HG02623 (cell line): Measurements from ENCODE around the gene SLC6A17.

ENCODE experiments used
- ATAC-seq: cut with Tn5 transposase; IDR thresholded peaks from one replicate; pipeline ENCODE4 v1.9.1; 2021; ENCODE audit warnings: moderate library complexity; ENCODE audit not compliant: unreplicated experiment

The SLC6A17 gene

DNA sequence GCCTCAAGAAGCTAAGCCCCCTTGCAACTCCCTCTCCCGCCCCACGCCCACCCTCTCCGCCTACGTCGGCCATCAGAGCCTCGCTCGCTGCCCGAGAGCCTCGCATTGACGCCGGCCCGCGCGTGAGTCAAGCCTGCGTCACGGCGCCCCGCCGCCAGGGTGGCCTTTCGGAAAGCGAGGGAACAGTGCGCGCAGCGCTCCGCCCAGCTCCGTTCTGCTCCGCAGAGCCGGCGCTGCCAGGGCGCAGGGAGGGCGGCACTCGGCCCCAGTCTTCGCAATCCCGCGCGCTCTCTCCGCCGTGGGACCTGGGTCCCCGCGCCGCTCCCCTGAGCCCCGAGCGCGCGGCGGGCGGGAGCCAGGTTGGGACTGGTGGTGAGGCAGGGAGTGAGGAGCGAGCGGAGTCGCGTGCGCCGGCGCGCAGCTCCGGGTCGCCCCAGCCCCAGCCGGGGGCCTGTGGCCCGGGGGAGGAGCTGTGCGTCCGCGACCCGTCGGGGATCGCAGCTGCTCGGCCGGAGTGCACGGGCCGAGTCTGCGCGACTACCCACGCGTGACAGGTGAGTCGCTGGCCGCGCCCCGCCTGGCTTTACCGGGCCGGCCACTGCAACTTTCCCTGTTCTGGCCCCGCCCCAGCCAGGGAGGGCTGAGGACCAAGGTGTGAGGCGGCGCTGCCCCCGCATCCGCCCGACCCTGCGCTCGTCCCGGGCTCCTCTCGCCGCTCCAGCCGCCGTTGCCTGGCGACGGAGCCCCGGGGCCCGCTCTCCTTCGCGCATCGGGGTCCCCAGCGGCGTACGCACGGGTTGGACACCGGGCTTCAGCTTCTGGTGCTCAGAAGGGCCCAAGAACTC is at the start of gene SLC6A17:
SLC6A17 (plus strand) TSS at position 165 of the 845 bp plus-strand sequence. CDS start 16,436 bp downstream, outside the sequence.
- no peak for ATAC-seq

DNA sequence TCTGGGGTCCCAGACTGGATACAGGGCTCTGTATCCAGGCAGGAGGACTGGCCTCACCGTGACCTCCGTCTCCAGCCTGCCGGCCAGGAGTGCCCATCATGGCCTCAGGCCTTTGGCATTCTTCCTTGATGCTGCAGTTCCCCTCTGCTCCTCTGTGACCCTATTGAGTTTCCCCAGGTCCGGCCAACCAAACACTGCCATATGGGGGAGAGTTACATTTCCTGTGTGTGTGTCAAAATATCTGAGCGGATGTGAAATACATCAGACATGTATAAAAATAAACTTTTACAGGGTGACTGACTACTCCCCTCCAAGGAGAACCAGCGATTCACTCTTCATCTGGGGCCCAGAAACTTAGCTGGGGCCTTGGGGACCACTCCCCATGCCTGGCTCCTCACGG is 48.2 kb upstream of the SLC6A17 start:
- no peak for ATAC-seq

DNA sequence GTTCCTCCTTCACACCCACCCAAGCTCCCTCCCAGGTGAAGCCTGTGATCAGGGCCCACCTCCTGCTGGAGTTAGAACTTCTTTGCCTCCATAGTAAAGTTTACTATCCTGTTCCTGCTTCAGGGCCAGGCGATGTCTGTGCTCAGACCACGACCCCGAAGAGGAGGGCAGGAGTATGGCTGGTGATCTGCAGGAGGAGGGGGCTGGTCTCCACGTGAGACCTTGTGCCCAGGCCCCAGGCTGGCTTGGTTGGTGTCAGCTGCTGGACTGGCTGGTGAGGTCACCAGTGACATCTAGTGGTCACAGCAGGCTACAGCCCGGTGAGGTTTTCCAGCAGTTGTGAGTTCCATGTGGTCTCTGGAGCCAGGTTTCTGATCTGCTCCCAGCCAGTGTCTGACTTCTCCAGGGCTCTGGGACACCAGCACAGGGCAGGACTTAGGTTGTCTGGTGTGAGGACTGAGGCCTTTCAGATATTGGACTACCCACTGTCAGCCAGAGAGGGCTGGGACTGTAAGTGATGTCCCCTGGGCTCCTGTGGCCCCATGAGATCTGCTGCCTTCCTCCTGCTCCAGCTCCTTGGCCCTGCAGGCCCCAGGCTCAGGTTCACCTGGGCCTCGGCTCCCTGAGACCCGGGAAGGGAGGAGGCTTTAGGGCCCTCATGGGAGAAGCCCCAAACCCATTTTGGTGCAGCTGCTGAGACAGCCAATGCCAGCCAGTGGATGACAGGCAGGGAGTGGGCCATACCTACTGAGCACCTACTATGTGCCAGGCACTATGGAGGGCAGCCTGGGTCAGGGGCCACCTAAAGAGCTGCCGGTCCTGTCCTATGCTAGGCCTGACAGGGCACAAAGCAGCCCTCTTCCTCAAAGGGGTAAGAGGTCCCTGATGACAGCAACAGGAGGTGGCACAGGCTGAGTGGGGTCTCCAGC is 44.0 kb upstream of the SLC6A17 start:
- no peak for ATAC-seq

DNA sequence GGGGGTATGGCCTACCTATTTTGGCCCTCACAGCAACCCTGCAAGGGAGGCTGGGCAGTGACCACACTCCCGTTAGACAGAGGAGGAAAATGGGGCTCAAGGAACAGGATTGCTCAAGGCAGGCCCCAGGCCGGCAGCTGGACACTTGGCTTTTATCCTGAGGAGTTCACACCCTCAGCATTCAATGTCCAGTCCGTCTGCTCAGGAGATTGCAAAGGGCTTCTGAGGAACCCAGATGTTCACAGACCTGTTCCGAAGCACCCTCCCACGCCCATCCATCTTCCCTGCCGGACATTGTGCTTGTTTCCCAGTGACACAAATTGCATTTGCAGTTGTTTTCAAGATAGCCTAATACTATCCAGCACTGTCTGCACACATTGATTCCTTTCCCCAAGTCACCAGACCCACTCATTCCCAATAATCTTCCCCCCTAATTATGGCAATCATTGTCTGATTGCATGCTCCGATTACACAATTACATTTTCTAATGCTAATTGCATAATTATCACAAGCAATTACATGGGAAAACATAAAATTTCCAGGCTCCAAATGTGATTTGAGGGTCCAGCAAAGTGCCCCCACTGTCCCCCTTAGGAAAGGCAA is 42.3 kb upstream of the SLC6A17 start:
- no peak for ATAC-seq

DNA sequence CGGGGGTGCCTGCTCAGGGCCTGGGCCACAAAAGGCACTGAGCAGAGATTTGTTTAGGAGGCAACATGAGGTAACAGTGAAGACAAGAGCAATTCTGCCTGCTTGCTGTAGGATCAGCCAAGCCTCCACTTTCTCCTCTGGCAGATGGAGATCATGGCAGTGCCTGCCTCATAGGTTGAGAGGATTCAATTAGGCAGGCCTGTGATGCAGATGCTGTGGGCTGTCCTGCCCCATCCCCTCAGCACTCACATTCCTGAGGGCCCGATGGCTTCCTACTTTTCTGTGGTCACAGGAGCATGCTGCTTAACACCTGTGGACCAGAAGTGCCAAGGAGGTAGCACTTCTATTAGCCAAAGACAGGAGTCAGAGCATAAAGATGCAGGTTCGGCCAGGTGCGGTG is 39.2 kb upstream of the SLC6A17 start:
- no peak for ATAC-seq

DNA sequence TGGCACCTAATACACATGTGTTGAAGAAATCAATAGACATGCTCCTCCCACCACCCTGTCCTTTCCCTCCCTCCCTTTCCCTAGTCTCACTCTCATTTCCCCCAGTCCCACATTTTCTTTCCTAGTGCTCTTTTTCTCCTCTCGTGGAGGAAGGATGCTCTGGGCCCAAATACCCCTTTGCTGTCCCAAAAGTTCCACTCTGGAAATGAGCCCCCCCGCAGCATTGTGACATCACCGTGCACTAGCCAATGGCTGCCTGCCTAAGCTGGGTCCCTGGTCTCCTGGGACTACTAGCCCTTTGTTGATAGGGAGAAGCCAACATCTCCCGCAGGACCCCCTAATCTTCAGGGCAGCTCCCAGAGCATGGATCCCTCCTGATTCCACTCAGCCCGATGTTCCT is 38.2 kb upstream of the SLC6A17 start, which contains the start of gene UBL4B:
UBL4B (plus strand) TSS at position 301 of the 400 bp plus-strand sequence; CDS start at position 393, 92 bp downstream.
- ATAC-seq: no peak

DNA sequence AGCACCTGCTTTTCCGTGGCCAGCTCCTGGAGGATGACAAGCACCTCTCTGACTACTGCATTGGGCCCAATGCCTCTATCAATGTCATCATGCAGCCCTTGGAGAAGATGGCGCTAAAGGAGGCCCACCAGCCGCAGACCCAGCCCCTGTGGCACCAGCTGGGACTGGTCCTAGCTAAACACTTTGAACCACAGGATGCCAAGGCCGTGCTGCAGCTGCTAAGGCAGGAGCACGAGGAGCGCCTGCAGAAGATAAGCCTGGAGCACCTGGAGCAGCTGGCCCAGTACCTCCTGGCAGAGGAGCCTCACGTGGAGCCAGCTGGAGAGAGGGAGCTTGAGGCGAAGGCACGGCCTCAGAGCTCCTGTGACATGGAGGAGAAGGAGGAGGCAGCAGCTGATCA is 37.6 kb upstream of the SLC6A17 start:
- no peak for ATAC-seq

DNA sequence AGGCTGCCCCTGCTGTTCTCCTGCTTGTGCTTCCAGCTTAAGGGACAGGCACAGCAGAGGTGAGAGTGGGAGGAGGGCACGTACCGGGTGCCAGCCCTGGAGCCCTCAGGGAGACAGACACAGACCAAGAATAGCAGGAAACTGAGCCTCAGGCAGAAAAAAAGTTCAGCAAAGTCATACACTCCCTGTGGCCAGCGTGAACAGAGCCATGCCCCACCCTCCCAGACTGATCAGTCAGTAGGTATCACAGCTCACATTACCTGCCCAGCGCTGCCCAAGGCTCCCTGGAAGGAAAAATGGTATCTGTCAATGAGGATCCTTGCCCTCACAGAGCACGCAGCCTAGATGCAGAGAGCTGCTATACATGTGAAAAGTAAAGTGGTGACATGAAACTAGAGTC is 36.7 kb upstream of the SLC6A17 start:
- ATAC-seq: no peak

DNA sequence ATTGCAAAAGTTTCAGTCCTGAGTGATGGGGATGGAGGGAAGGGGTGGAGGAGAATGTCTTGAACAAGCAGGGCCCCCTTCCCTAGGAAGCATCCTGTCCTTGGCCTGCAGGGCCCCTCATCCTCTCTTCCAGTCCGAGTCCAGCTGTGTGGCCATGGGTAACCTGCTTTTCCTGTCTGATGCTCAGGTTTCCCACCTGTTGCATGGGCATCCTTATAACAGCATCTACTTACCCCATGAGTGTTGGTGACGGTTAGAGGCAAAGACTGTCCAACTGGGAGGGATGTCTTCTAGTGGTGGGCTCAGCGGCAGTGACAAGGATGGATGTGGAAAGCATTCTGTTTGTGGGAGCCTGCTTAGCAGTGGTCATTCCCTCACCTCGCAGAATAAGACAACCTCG is 36.1 kb upstream of the SLC6A17 start:
- no peak for ATAC-seq

DNA sequence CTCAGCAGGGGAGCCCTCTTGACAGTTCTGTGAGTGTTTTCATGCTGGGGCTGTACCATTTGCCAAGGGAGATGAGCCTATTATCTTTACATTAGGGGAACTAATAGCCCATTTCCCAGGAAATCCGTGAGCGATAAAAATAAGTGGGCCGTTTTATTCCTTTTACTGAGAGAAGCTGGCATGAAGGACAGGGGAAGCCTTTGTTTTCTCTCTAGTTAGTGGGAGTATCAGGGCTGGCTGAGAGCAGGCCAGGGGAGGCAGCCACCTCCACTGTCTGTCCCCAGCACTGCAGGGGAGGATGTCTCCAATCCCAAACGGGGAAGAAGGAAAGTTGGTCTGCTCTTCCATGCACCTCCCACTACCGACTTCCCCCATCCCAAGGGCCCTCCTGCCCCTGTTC is 35.5 kb upstream of the SLC6A17 start:
- no peak for ATAC-seq

DNA sequence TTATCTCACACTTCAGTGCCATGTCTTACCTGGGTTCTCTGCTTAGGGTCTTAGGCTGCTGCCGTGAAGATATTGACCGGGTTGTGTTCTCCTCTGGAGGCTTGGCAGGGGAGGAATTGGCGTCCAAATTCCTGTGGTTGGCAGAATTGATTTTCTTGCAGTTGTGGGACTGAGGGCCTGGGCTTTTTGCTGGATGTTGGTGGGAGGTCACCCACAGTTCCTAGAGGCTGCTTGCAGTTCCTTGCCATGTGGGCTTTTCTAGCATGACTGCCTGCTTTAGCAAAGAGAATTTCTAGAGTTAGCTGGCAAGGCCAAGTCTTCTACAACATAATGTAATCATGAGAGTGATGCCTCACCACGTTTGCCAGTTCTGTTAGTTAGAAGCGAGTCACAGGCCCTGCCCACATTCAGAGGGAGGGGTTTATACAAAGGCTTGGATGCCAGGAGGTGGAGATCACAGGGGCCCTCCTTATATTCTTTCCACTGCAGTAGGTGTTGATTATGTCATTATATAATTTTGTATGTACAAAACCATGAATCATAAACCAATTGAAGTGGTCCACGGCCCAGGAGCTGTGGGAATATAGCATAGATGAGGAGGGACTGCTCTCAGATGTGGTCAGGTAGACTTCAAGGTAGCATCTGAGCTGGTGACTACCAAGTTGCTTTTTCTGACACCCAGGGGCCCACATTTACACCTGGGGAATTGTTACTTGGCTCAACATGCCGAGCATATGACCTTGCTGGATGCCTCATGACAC is 31.5 kb upstream of the SLC6A17 start:
- ATAC-seq: no peak

DNA sequence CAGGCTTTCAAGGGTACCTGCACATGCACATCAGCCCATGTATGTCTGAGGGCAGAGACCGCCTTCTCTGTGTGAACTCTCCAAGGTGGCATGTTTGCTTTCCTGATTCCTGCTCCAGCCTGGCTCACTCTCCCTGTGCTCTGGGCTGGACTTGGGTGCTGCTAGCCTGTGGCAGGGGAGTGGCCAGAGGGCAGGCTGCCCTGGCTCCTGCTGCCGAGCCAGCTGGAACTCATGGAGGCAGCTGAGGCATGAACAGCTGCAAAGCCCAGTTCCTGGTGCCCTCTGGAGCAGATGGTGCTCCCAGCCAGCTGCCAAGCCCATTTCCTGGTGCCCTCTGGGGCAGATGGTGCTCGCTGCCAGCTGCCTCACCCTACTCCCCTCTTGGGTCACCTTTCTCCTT is 30.5 kb upstream of the SLC6A17 start:
- no peak for ATAC-seq

DNA sequence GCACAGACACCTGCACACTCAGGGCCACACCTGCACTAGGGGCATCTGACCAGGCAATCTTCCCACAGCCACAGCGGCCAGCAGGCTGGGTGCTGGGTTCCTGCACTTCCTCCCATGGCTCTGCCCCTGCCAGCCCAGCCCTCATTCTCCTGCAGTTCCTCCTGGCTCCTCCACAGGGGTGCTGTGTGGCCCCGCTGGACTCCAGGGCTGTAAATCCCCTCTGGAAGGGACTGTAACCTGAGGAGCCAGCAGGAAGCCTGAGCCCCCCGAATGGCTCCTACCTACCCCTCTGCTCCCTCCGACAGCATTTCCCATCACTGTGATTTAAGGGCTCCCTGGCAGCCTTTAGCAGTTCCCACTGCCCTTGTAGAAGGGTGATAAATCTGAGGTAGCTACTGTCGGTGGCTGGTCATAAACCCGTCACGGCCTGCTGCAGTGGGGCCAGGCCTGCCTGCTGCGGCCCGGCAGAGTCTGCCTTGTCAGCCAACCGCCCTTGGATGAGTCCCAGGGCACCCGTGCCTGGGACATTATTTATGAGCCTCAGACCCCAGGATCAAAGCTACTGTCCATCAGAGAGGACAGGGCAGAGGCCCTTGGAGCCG is 29.2 kb upstream of the SLC6A17 start:
- ATAC-seq: no peak

DNA sequence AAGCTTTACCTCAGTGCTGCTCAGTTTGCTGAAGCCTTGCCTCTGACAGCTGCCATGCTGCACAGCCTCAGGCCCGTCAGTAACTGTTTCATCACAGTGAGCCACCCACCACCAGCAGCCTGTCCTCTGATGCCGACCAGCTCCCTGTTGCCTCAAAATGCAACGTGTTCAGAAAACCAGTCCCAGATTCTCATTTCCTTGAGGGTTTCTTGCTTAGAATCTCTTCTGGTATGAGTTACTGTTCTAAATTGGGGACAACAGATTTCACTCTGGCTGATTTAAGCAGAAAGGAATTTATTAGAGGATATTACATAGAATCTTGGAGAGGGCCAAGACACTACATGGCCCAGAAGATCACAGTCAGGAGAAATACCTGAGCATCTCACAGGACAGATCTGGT is 27.1 kb upstream of the SLC6A17 start:
- ATAC-seq: no peak

DNA sequence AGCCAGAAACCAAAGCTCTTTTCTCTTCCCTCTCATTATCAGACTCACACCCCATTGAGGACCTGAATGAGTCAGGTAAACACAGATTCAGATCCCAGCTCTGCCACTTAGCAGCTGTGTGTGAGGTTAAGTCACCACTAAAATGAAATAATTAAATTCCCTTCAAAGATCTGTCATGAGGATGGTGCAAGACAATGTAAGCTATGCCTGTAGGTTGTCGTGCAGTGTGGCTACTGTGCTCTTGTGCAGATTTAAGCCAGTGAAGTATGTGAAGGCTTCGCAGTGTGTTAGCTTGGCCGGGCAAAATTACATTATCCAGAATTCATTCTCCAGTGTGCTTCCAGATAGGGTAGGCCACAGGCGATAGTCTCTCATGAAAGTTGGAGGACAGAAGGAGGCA is 24.5 kb upstream of the SLC6A17 start:
- no peak for ATAC-seq

DNA sequence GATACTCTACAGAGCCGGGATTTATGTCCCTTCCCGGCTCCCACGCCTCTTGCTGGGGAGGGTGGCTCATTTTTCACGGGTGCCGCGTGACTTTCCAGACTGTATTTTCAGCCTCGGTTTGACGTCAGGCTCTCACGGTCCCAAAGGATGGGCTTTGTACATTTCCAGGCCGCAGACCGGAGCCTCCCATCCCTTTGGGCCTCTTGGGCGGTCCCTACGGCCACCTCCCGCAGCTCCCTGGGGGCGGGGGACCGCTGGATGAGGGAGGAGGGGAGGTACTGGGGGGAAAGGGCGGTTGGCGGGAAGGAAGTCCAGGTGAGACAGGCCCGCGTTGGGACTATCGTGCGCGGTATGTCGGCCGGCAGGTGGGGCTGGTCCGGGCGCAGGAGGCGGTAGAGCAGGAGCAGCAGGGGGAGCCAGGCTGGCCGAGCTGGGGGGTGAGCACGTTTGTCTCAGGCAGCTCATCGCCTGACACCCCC is 20.1 kb upstream of the SLC6A17 start:
- no peak for ATAC-seq

DNA sequence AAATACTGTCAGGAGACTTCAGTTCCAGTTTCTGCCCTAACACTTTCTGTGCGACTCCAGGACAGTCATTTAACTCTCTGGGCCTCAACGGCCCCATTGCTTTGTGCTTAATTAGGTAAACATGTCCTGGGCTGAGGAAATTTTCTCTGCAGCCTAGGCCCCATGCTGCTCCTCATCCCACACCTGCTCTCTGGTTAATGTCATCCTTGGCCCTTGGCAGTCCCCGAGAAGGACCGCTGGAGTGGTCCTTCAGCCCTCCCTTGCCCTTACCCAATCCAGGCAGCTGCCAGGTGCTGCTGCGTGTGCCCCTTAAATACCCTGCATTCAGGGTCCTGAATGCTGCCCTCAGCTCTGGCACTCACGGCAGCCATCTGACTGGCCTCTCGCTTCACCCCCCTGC is 19.3 kb upstream of the SLC6A17 start:
- no peak for ATAC-seq

DNA sequence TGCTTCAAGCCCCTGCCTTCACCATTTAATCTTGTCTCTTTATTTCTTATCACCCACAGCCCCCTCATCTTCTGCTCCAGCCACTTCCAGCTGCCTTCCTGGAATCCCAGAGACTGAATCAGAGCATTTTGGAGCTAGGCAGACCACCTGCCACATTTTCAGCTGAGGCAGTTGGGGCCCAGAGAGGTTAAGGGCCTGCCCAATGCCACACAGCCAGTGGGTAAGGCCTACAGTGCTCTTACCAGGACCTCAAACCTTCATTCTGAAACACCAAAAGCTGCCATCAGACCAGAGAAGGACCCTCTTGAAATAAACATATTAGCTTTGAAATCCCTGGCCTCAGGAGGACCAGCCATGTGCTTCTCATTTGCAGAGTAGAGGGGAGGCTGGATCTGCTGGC is 17.6 kb upstream of the SLC6A17 start:
- no peak for ATAC-seq

DNA sequence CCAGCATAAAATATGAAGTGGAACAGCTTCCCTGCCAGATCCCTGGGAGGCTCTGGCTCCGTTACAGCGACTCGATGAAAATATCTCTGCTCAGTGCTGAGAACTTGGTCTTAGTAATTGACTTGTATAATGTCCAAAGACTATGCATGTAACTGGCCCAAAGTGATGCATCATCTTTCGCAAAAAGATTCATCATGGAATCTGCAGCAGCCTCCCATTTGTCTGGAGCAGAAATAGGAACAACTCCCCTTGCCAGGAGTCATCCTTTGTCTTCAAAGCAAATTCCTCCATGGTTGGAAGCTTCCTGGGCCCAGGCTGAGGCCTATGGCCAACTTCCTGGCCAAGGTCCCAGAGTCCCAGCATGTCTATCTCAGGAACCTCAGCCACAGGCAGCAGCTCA is 16.9 kb upstream of the SLC6A17 start:
- no peak for ATAC-seq

DNA sequence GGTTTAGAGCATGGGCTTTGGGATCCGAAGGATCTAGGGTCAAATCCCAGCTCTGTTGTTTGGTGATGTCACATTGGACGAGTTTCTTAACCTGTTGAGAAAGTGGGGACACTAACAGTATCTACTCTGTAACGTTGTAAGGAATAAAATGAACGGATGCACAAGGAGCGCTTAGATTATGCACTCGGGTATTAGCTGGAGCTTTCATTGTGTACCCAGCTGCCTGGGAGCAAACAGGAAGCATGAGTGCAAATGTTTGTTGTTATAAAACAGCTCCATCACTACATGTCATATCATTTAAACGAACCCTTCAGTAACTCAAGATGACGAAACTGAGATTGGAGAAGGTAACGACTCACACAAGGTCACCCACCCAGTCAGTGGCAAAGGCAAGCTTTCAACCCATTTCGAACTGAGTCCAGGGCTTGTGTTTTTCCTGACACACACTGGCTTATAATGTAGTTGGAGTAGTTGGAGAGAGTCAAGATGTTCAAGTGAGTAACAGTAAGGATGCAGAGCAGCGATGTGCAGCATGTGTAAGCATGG is 16.2 kb upstream of the SLC6A17 start:
- ATAC-seq: no peak
